Head of caudate nucleus (tissue), 42 donors: Measurements from ENCODE around the gene CCPG1.
"Not testable (repeated sequence)": the region's sequence is repeated elsewhere in the genome, so short reads cannot be mapped to it uniquely, and the experiment has no call there.

ENCODE experiments used
- DNase-seq, 42 donors: peaks; one replicate each; pipeline versions ENCODE4 v3.0.0 to v3.0.0-alpha.2; 2020 to 2021; ENCODE audit warnings: mixed read lengths in 7 of 42
- intact Hi-C: fragments of 100-400 bp; cut with DNase I; formaldehyde crosslinking; loops from one replicate; pipeline ENCODE4 v1.15.0; 2022

CCPG1 gene

GRCh38 chr15:55408012-55408928 is at the start of gene CCPG1, which contains the start of gene PIERCE2:
TSS of gene CCPG1 (minus strand) at chr15:55408359. CDS start at chr15:55389424, 18,935 bp downstream.
TSS of gene PIERCE2 (plus strand) at chr15:55408495. CDS start at chr15:55408769, 274 bp downstream.
- DNase-seq = peak; percentile 75 to 96 (median 91)
- intact Hi-C loops = loop anchor here (5.0 kb wide), 1 partner anchor 211 kb away; the partner anchor contains the start of gene RSL24D1

- intact Hi-C loops = no loop called here
- DNase-seq = no peak
Observed at GRCh38 chr15:55457401-55458022, 49.4 kb upstream of the CCPG1 start.

- intact Hi-C loops, DNase-seq: not testable (repeated sequence)
Observed at GRCh38 chr15:55447030-55447394, 38.9 kb upstream of the CCPG1 start.

- DNase-seq, intact Hi-C loops: not testable (repeated sequence)
Observed at GRCh38 chr15:55446379-55447029, 38.3 kb upstream of the CCPG1 start.

GRCh38 chr15:55445936-55446335 is 37.8 kb upstream of the CCPG1 start:
- DNase-seq, intact Hi-C loops: not testable (repeated sequence)

- DNase-seq, intact Hi-C loops: not testable (repeated sequence)
Observed at GRCh38 chr15:55443141-55443540, 35.0 kb upstream of the CCPG1 start.

- intact Hi-C loops = no loop called here
- peak in 1 of 42 donors; percentile 35 for DNase-seq
Observed at GRCh38 chr15:55434989-55435825, 27.0 kb upstream of the CCPG1 start.

- DNase-seq = no peak
- intact Hi-C loops = no loop called here
Observed at GRCh38 chr15:55422089-55422488, 13.9 kb upstream of the CCPG1 start.

- no peak for DNase-seq
- intact Hi-C loops = no loop called here
Observed at GRCh38 chr15:55420171-55420866, 12.2 kb upstream of the CCPG1 start.

GRCh38 chr15:55417678-55418077 is 9.5 kb upstream of the CCPG1 start:
- intact Hi-C loops, DNase-seq: not testable (repeated sequence)

- intact Hi-C loops = loop anchor here (5.0 kb wide), 1 partner anchor 212 kb away; the partner anchor contains the start of gene RSL24D1
- DNase-seq = peak in 1 of 42 donors; percentile 15
Observed at GRCh38 chr15:55408976-55409375, 817 bp upstream of the CCPG1 start.

- peak in 2 of 42 donors; percentile 4 to 9 for DNase-seq
- intact Hi-C loops = loop anchor here (5.0 kb wide), 1 partner anchor 210 kb away; the partner anchor contains the start of gene RSL24D1
Observed at GRCh38 chr15:55407498-55408011, 604 bp downstream of the CCPG1 start.

GRCh38 chr15:55403531-55403930 is 4.6 kb downstream of the CCPG1 start:
- no peak for DNase-seq
- intact Hi-C loops = no loop called here

GRCh38 chr15:55402707-55403106 is 5.5 kb downstream of the CCPG1 start:
- no peak for DNase-seq
- intact Hi-C loops = no loop called here

- intact Hi-C loops = no loop called here
- DNase-seq = no peak
Observed at GRCh38 chr15:55401786-55402246, 6.3 kb downstream of the CCPG1 start.

- DNase-seq, intact Hi-C loops: not testable (repeated sequence)
Observed at GRCh38 chr15:55400050-55400449, 8.1 kb downstream of the CCPG1 start.

- no peak for DNase-seq
- intact Hi-C loops = no loop called here
Observed at GRCh38 chr15:55398243-55398642, 9.9 kb downstream of the CCPG1 start.

- DNase-seq = no peak
Observed at GRCh38 chr15:55394694-55395093, 13.5 kb downstream of the CCPG1 start.

More at GRCh38 chr15:55394694-55395093, 13.5 kb downstream of the CCPG1 start:
- intact Hi-C loops = no loop called here
